Neural progenitor cell (in vitro differentiated cells): Measurements from ENCODE around the gene PLEKHJ1. TPM values are rescaled to one million over a fixed set of nuclear protein-coding genes. Genes with fewer than 3 reads are reported as not detected.
A peak's percentile ranks its signal among the peaks of the same experiment; 100 is the strongest.

ENCODE experiments used
- DNase-seq: peaks from one replicate; pipeline ENCODE4 v3.0.0-alpha.2; 2016; ENCODE audit warnings: low spot score
- H2AFZ ChIP-seq: fragments of 200-600 bp; sonication (generic); replicated peaks from 2 replicates; pipeline ENCODE4 v1.6.1; 2016; ENCODE audit warnings: antibody characterized with exemption
- H3F3A ChIP-seq: fragments of 200-600 bp; sonication (generic); 2 replicates; pipeline ENCODE4 v1.6.1; 2016; ENCODE audit warnings: antibody characterized with exemption, low read depth
- H3K27ac ChIP-seq: fragments of 200-600 bp; sonication (generic); 2 replicates; pipeline ENCODE4 v1.5.1; 2016; ENCODE audit warnings: mild to moderate bottlenecking
- H3K27me3 ChIP-seq: fragments of 200-600 bp; sonication (generic); 2 replicates; pipeline ENCODE4 v1.6.1; 2016; ENCODE audit warnings: mild to moderate bottlenecking, moderate library complexity
- H3K36me3 ChIP-seq: fragments of 200-600 bp; sonication (generic); 2 replicates; pipeline ENCODE4 v1.5.1; 2016
- H3K4me1 ChIP-seq: fragments of 200-600 bp; sonication (generic); 2 replicates; pipeline ENCODE4 v1.6.1; 2016; ENCODE audit warnings: mixed run types
- H3K4me2 ChIP-seq: fragments of 200-600 bp; sonication (generic); 2 replicates; pipeline ENCODE4 v1.6.1; 2016
- H3K4me3 ChIP-seq: fragments of 200-600 bp; sonication (generic); 2 replicates; pipeline ENCODE4 v1.5.1; 2016
- H3K79me2 ChIP-seq: fragments of 200-600 bp; sonication (generic); 2 replicates; pipeline ENCODE4 v1.6.1; 2016; ENCODE audit warnings: low read depth
- H3K9ac ChIP-seq: fragments of 200-600 bp; sonication (generic); 2 replicates; pipeline ENCODE4 v1.6.1; 2016
- H3K9me3 ChIP-seq: fragments of 200-600 bp; sonication (generic); 2 replicates; pipeline ENCODE4 v1.5.1; 2016; ENCODE audit warnings: low read depth
- H4K20me1 ChIP-seq: fragments of 200-600 bp; sonication (generic); 2 replicates; pipeline ENCODE4 v1.6.1; 2016; ENCODE audit warnings: low read depth
- H3K27ac Mint-ChIP-seq: 3 replicates; pipeline ENCODE4 v1.8.0; 2021; ENCODE audit warnings: mixed read lengths
- H3K27me3 Mint-ChIP-seq: 2 replicates; pipeline ENCODE4 v1.8.0; 2022; ENCODE audit warnings: low read depth, mild to moderate bottlenecking, inconsistent platforms, moderate library complexity, mixed read lengths; ENCODE audit not compliant: insufficient read depth
- H3K36me3 Mint-ChIP-seq: 3 replicates; pipeline ENCODE4 v1.8.0; 2021; ENCODE audit warnings: mixed read lengths
- H3K4me1 Mint-ChIP-seq: 3 replicates; pipeline ENCODE4 v1.8.0; 2021; ENCODE audit warnings: mixed read lengths
- H3K4me3 Mint-ChIP-seq: 3 replicates; pipeline ENCODE4 v1.8.0; 2021; ENCODE audit warnings: mild to moderate bottlenecking, moderate library complexity, mixed read lengths
- H3K9me3 Mint-ChIP-seq: 3 replicates; pipeline ENCODE4 v1.8.0; 2020; ENCODE audit warnings: mixed read lengths
- EZH2 ChIP-seq: fragments of 200-600 bp; sonication (generic); IDR thresholded peaks from 2 replicates; pipeline ENCODE4 v1.6.1; 2017; ENCODE audit warnings: antibody characterized with exemption, mild to moderate bottlenecking, moderate library complexity
- EZH2phosphoT487 ChIP-seq: fragments of 200-600 bp; sonication (generic); IDR thresholded peaks from 2 replicates; pipeline ENCODE4 v1.6.1; 2017; ENCODE audit warnings: antibody characterized with exemption
- total RNA-seq: library from RNA; depleted of rRNA; stranded (reverse); fragments of >200 nt; gene quantifications from 2 replicates; pipeline ENCODE4 v1.2.3, GENCODE V29; 2015; ENCODE audit warnings: low replicate concordance
- TF ChIP-seq, protein P1 (sequence below): fragments of 200-600 bp; sonication (generic); IDR thresholded peaks from 2 replicates; pipeline ENCODE4 v1.5.1; 2017; ENCODE audit warnings: antibody characterized with exemption, mild to moderate bottlenecking

Gene PLEKHJ1
- total RNA-seq, 1 donor from 2014 or later = 77.6 TPM

- H3K9ac ChIP-seq = no peak overlapping the region
- H3K4me2 ChIP-seq = no peak overlapping the region
- peaks cover 12% of the 10 kb centered on the region for H3F3A ChIP-seq
- peaks cover 21% of the 10 kb centered on the region for H3K79me2 ChIP-seq
- Mint-ChIP-seq H3K27me3 (peaks cover 6% of the 10 kb centered on the region), H3K36me3 (peaks cover 8% of the 10 kb centered on the region), H3K4me1 (peaks cover 11% of the 10 kb centered on the region), H3K4me3 (peak overlapping the region; percentile 50), H3K9me3 (no peaks in the 10 kb centered on the region), H3K27ac (no peak overlapping the region)
- no peaks in the 10 kb centered on the region for H3K36me3 ChIP-seq
- H3K9me3 ChIP-seq = no peaks in the 10 kb centered on the region
- DNase-seq = no peak
- peaks cover 27% of the 10 kb centered on the region for H4K20me1 ChIP-seq
- TF ChIP-seq EZH2phosphoT487 = no peak
- TF ChIP-seq, protein P1, sequence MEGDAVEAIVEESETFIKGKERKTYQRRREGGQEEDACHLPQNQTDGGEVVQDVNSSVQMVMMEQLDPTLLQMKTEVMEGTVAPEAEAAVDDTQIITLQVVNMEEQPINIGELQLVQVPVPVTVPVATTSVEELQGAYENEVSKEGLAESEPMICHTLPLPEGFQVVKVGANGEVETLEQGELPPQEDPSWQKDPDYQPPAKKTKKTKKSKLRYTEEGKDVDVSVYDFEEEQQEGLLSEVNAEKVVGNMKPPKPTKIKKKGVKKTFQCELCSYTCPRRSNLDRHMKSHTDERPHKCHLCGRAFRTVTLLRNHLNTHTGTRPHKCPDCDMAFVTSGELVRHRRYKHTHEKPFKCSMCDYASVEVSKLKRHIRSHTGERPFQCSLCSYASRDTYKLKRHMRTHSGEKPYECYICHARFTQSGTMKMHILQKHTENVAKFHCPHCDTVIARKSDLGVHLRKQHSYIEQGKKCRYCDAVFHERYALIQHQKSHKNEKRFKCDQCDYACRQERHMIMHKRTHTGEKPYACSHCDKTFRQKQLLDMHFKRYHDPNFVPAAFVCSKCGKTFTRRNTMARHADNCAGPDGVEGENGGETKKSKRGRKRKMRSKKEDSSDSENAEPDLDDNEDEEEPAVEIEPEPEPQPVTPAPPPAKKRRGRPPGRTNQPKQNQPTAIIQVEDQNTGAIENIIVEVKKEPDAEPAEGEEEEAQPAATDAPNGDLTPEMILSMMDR = no peak
- TF ChIP-seq EZH2 = no peak
- no peaks in the 10 kb centered on the region for H3K27me3 ChIP-seq
- peaks cover 6% of the 10 kb centered on the region for H3K4me1 ChIP-seq
- H2AFZ ChIP-seq = no peak overlapping the region
- peak overlapping the region; percentile 58 for H3K27ac ChIP-seq
- no peak overlapping the region for H3K4me3 ChIP-seq
Measured at GRCh38 chr19:2230807-2231533, 5.2 kb downstream of the PLEKHJ1 start.

- peaks cover 8% of the 10 kb centered on the region for H3K27me3 Mint-ChIP-seq
- peaks cover 8% of the 10 kb centered on the region for H3K4me1 Mint-ChIP-seq
- no peaks in the 10 kb centered on the region for H3K9me3 Mint-ChIP-seq
- Histone ChIP-seq H3F3A (peaks cover 12% of the 10 kb centered on the region), H3K4me3 (no peak overlapping the region), H3K4me2 (no peak overlapping the region), H3K9ac (no peak overlapping the region), H3K36me3 (no peaks in the 10 kb centered on the region), H2AFZ (no peak overlapping the region), H3K4me1 (peaks cover 4% of the 10 kb centered on the region), H4K20me1 (peaks cover 23% of the 10 kb centered on the region), H3K79me2 (peaks cover 12% of the 10 kb centered on the region), H3K27ac (no peak overlapping the region), H3K9me3 (no peaks in the 10 kb centered on the region), H3K27me3 (no peaks in the 10 kb centered on the region)
- H3K27ac Mint-ChIP-seq = no peak overlapping the region
- no peak for DNase-seq
- TF ChIP-seq EZH2 = no peak
- TF ChIP-seq EZH2phosphoT487 = no peak
- TF ChIP-seq, protein P1 = no peak
- peak overlapping the region; percentile 9 for H3K4me3 Mint-ChIP-seq
- peaks cover 8% of the 10 kb centered on the region for H3K36me3 Mint-ChIP-seq
Measured at GRCh38 chr19:2230033-2230531, 6.0 kb downstream of the PLEKHJ1 start.

- Mint-ChIP-seq H3K36me3 (peaks cover 13% of the 10 kb centered on the region), H3K9me3 (no peaks in the 10 kb centered on the region), H3K27me3 (peaks cover 8% of the 10 kb centered on the region), H3K4me3 (no peak overlapping the region), H3K27ac (no peak overlapping the region), H3K4me1 (peaks cover 4% of the 10 kb centered on the region)
- H3K4me2 ChIP-seq = no peak overlapping the region
- H3K27me3 ChIP-seq = no peaks in the 10 kb centered on the region
- no peak overlapping the region for H3K9ac ChIP-seq
- no peak for DNase-seq
- H3K36me3 ChIP-seq = no peaks in the 10 kb centered on the region
- no peak overlapping the region for H3K4me3 ChIP-seq
- TF ChIP-seq EZH2phosphoT487 = no peak
- TF ChIP-seq EZH2 = no peak
- TF ChIP-seq, protein P1 = no peak
- peaks cover 5% of the 10 kb centered on the region for H3K79me2 ChIP-seq
- no peaks in the 10 kb centered on the region for H3K4me1 ChIP-seq
- H2AFZ ChIP-seq = no peak overlapping the region
- no peaks in the 10 kb centered on the region for H3K9me3 ChIP-seq
- peaks cover 12% of the 10 kb centered on the region for H3F3A ChIP-seq
- H3K27ac ChIP-seq = no peak overlapping the region
- H4K20me1 ChIP-seq = peaks cover 16% of the 10 kb centered on the region
Measured at GRCh38 chr19:2229103-2230032, 6.8 kb downstream of the PLEKHJ1 start.
